ENCODE results near the gene MTHFD1.

Gene MTHFD1

GRCh38 chr14:64474698-64475097, 86.5 kb downstream of the MTHFD1 start:
- TF ChIP-seq CTCF (IDR thresholded peaks at IDR 0.05; ENCODE audit: control extremely low read depth, extremely low read depth, low read depth, missing control alignments): no peak
- no peak for DNase-seq (ENCODE audit: extremely low spot score)
- CTCF ChIA-PET: interaction anchor here (0.7 to 8.0 kb wide), 4 partner anchors 8 to 45 kb away, joined by 3 to 57 read pairs (median 4); no protein-coding TSS in a partner anchor
- POLR2A ChIA-PET: no interaction called here

- POLR2A ChIA-PET: no interaction called here
- DNase-seq (ENCODE audit: extremely low spot score): no peak
- no peak for TF ChIP-seq CTCF (IDR thresholded peaks at IDR 0.05; ENCODE audit: control extremely low read depth, extremely low read depth, low read depth, missing control alignments)
- CTCF ChIA-PET: interaction anchor here (0.7 to 8.0 kb wide), 7 partner anchors 9 to 131 kb away, joined by 3 to 57 read pairs (median 3); no protein-coding TSS in a partner anchor
Observed at GRCh38 chr14:64475585-64476273, 87.6 kb downstream of the MTHFD1 start.

GRCh38 chr14:64476438-64476837, 88.3 kb downstream of the MTHFD1 start:
- POLR2A ChIA-PET: no interaction called here
- TF ChIP-seq CTCF (IDR thresholded peaks at IDR 0.05; ENCODE audit: control extremely low read depth, extremely low read depth, low read depth, missing control alignments): no peak
- no peak for DNase-seq (ENCODE audit: extremely low spot score)
- CTCF ChIA-PET: interaction anchor here (1.0 to 8.0 kb wide), 4 partner anchors 9 to 132 kb away, joined by 3 to 57 read pairs (median 3); no protein-coding TSS in a partner anchor

- no peak for DNase-seq (ENCODE audit: extremely low spot score)
- peak; percentile 27 for TF ChIP-seq CTCF (IDR thresholded peaks at IDR 0.05; ENCODE audit: control extremely low read depth, extremely low read depth, low read depth, missing control alignments)
- ChIA-PET POLR2A (no interaction called here), CTCF (interaction anchor here (0.6 to 8.0 kb wide), 28 partner anchors 8 to 588 kb away, joined by 3 to 57 read pairs (median 5); partner anchors contain the start of gene AKAP5)
Observed at GRCh38 chr14:64478634-64479250, 90.6 kb downstream of the MTHFD1 start.

GRCh38 chr14:64488590-64489099, 100.5 kb downstream of the MTHFD1 start:
- ChIA-PET POLR2A (no interaction called here), CTCF (interaction anchor here (1.0 to 3.7 kb wide), 5 partner anchors 9 to 147 kb away, joined by 3 to 38 read pairs (median 3); no protein-coding TSS in a partner anchor)
- no peak for TF ChIP-seq CTCF (IDR thresholded peaks at IDR 0.05; ENCODE audit: control extremely low read depth, extremely low read depth, low read depth, missing control alignments)
- DNase-seq (ENCODE audit: extremely low spot score): no peak

- no peak for TF ChIP-seq CTCF (IDR thresholded peaks at IDR 0.05; ENCODE audit: control extremely low read depth, extremely low read depth, low read depth, missing control alignments)
- CTCF ChIA-PET: interaction anchor here (0.5 to 3.7 kb wide), 8 partner anchors 10 to 150 kb away, joined by 3 to 38 read pairs (median 6); partner anchors contain the start of gene HSPA2
- DNase-seq (ENCODE audit: extremely low spot score): no peak
- POLR2A ChIA-PET: no interaction called here
Observed at GRCh38 chr14:64491637-64492036, 103.5 kb downstream of the MTHFD1 start.
